ENCODE measurements around the gene CDC14C.
"Not testable (repeated sequence)": the region's sequence is repeated elsewhere in the genome, so short reads cannot be mapped to it uniquely, and the experiment has no call there.

CDC14C gene

GRCh38 chr7:48924433-48924832, at the start of gene CDC14C:
TSS of gene CDC14C (plus strand) at chr7:48924547. CDS start at chr7:48924673, 126 bp downstream.
- DNase-seq (ENCODE audit: low read depth) = no peak

- no peak for DNase-seq (ENCODE audit: low read depth)
Observed at GRCh38 chr7:48875045-48875916, 49.1 kb upstream of the CDC14C start.

- DNase-seq (ENCODE audit: low read depth) = no peak
Observed at GRCh38 chr7:48876087-48876486, 48.3 kb upstream of the CDC14C start.

GRCh38 chr7:48880851-48881250, 43.5 kb upstream of the CDC14C start:
- DNase-seq (ENCODE audit: low read depth) = no peak

GRCh38 chr7:48887500-48887899, 36.8 kb upstream of the CDC14C start:
- DNase-seq (ENCODE audit: low read depth) = no peak

GRCh38 chr7:48894574-48894973, 29.8 kb upstream of the CDC14C start:
- DNase-seq (ENCODE audit: low read depth) = no peak

GRCh38 chr7:48899932-48900331, 24.4 kb upstream of the CDC14C start:
- no peak for DNase-seq (ENCODE audit: low read depth)

- DNase-seq (ENCODE audit: low read depth) = no peak
Observed at GRCh38 chr7:48901966-48902365, 22.4 kb upstream of the CDC14C start.

GRCh38 chr7:48904975-48905374, 19.4 kb upstream of the CDC14C start:
- DNase-seq (ENCODE audit: low read depth) = no peak

GRCh38 chr7:48905686-48906085, 18.7 kb upstream of the CDC14C start:
- not testable (repeated sequence) for DNase-seq (ENCODE audit: low read depth)

- DNase-seq (ENCODE audit: low read depth) = not testable (repeated sequence)
Observed at GRCh38 chr7:48909887-48910286, 14.5 kb upstream of the CDC14C start.

GRCh38 chr7:48931481-48931880, 7.1 kb downstream of the CDC14C start:
- no peak for DNase-seq (ENCODE audit: low read depth)

GRCh38 chr7:48932126-48932910, 8.0 kb downstream of the CDC14C start:
- DNase-seq (ENCODE audit: low read depth) = no peak

GRCh38 chr7:48933549-48934085, 9.3 kb downstream of the CDC14C start:
- no peak for DNase-seq (ENCODE audit: low read depth)

- DNase-seq (ENCODE audit: low read depth) = no peak
Observed at GRCh38 chr7:48938539-48939295, 14.4 kb downstream of the CDC14C start.

GRCh38 chr7:48943279-48943990, 19.1 kb downstream of the CDC14C start:
- DNase-seq (ENCODE audit: low read depth) = no peak

- DNase-seq (ENCODE audit: low read depth) = no peak
Observed at GRCh38 chr7:48955916-48956315, 31.6 kb downstream of the CDC14C start.

- DNase-seq (ENCODE audit: low read depth) = no peak
Observed at GRCh38 chr7:48959676-48960075, 35.3 kb downstream of the CDC14C start.

- no peak for DNase-seq (ENCODE audit: low read depth)
Observed at GRCh38 chr7:48962821-48963505, 38.6 kb downstream of the CDC14C start.

- no peak for DNase-seq (ENCODE audit: low read depth)
Observed at GRCh38 chr7:48964074-48964473, 39.7 kb downstream of the CDC14C start.

GRCh38 chr7:48971173-48971572, 46.8 kb downstream of the CDC14C start:
- DNase-seq (ENCODE audit: low read depth) = no peak
